Measurements from ENCODE around the gene IPO13. TPM values are rescaled to one million over a fixed set of nuclear protein-coding genes. Genes with fewer than 3 reads are reported as not detected.

IPO13 gene
- total and polyA plus RNA-seq, 10 of the 15 experiments (the other 5 are each of a cell fraction or from before 2014, with no cell fraction given): 7.1 to 26.6 (median 15.9) TPM

DNA sequence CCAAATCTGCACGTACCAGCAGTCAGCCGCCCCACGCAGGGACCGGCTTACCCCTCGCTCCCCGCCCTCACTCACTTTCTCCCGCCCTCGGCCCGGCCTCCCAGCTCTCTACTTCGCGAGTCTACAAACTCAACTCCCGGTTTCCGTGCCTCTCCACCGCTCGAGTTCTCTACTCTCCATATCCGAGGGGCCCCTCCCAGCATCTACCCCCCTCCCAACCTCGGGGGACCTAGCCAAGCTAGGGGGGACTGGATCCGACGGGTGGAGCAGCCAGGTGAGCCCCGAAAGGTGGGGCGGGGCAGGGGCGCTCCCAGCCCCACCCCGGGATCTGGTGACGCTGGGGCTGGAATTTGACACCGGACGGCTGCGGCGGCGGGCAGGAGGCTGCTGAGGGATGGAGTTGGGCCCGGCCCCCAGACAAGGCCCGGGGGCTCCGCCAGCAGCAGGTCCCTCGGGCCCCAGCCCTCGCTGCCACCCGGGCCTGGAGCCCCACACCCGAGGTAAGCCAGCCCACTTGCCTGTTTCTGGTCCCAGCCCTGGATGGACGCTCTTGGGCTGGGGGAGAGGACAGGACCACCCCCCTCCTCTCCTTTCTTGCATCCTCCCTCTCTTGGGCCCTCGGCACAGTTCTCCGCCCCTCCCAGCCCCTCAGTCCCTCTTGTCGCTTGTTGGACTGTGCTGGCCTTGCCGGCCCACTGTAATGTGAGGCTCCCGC, 13.2 kb upstream of the IPO13 start, which contains the start of gene ARTN:
TSS of gene ARTN (plus strand) at position 416 of the 715 bp plus-strand sequence. CDS start 1,856 bp downstream, outside the sequence.
- FAIRE-seq: no peak
- ChIA-PET CTCF (interaction anchor here (0.8 to 19.3 kb wide), 47 partner anchors 10 to 707 kb away, joined by 3 to 1117 read pairs (median 7); partner anchors contain the start of genes IPO13, KDM4A and ST3GAL3), SMC1A (ENCODE audit: uncharacterized antibody, unreplicated experiment) (interaction anchor here (1.0 to 8.7 kb wide), 16 partner anchors 12 to 404 kb away, joined by 3 to 481 read pairs (median 5); partner anchors contain the start of gene IPO13), RAD21 (ENCODE audit: unreplicated experiment) (interaction anchor here (0.5 to 13.3 kb wide), 23 partner anchors 10 to 706 kb away, joined by 3 to 587 read pairs (median 7); partner anchors contain the start of genes IPO13, KDM4A and PTPRF), POLR2A (interaction anchor here (1.0 to 1.8 kb wide), 2 partner anchors 169 to 170 kb away, joined by 4 to 24 read pairs; no protein-coding TSS in a partner anchor)
- WGBS (ENCODE audit: insufficient coverage, insufficient replicate concordance, low lambda C conversion rate, missing lambda C conversion rate): 43% methylated on average over 42 of the region's 42 CpGs
- H3K27me3 ChIP-seq (replicated peaks in 1 of 2; ENCODE audit: control insufficient read depth in 2 of 2, insufficient read depth in 2 of 2, low read length in 1 of 2): no peaks in the 10 kb centered on the region
- DNase-seq (ENCODE audit: low read depth, low spot score): no peak
- H3K27ac ChIP-seq (ENCODE audit: control insufficient read depth, insufficient read depth): no peak within 1 kb of the TSS
- peak within 1 kb of the TSS; percentile 60 for H3K4me3 ChIP-seq
- in situ Hi-C loops (cut with MboI) (loop anchor here (5.0 kb wide), 1 partner anchor 171 kb away; no protein-coding TSS in a partner anchor), intact Hi-C loops (cut with micrococcal nuclease; ENCODE audit: unreplicated experiment) (loop anchor here (1.0 to 5.0 kb wide), 3 partner anchors 96 to 405 kb away; no protein-coding TSS in a partner anchor)
- H3K79me2 ChIP-seq (ENCODE audit: control insufficient read depth, insufficient read depth, low read length): no peaks in the 10 kb centered on the region
- H3K36me3 ChIP-seq (ENCODE audit: control insufficient read depth in 2 of 2, insufficient read depth in 2 of 2, low read length in 1 of 2): no peaks in the 10 kb centered on the region
- H4K20me1 ChIP-seq (ENCODE audit: control insufficient read depth, insufficient read depth): no peaks in the 10 kb centered on the region
- no TSS peak for BruUV-seq (replicated peaks)
- TF ChIP-seq CREB1 (IDR thresholded peaks at IDR 0.05; ENCODE audit: low read depth) (no peak), SUZ12 (IDR thresholded peaks at IDR 0.05; ENCODE audit: unreplicated experiment) (no peak), HDGF (IDR thresholded peaks at IDR 0.05) (no peak), EP300 (IDR thresholded peaks at IDR 0.05; ENCODE audit: borderline replicate concordance in 1 of 2, control insufficient read depth in 1 of 2, low read depth in 2 of 2, low read length in 2 of 2) (no peak), NFYB (IDR thresholded peaks at IDR 0.05; ENCODE audit: insufficient read depth, low read depth, low read length) (no peak), NRF1 (conservative IDR thresholded peaks at IDR 0.05; ENCODE audit: low read depth, low read length) (no peak), POLR2AphosphoS5 (IDR thresholded peaks at IDR 0.05; ENCODE audit: low read length) (no peak), CBX5 (IDR thresholded peaks at IDR 0.05; ENCODE audit: low read depth) (no peak), MYB (IDR thresholded peaks at IDR 0.05; ENCODE audit: borderline replicate concordance, low read depth, low read length) (no peak), MTA3 (IDR thresholded peaks at IDR 0.05; ENCODE audit: borderline replicate concordance, low read length) (no peak), TBL1XR1 (IDR thresholded peaks at IDR 0.05; ENCODE audit: low read depth, low read length) (no peak), ATF7 (IDR thresholded peaks at IDR 0.05; ENCODE audit: low read depth) (no peak), PAX8 (IDR thresholded peaks at IDR 0.05) (no peak)
- TF ChIP-seq, protein P1, sequence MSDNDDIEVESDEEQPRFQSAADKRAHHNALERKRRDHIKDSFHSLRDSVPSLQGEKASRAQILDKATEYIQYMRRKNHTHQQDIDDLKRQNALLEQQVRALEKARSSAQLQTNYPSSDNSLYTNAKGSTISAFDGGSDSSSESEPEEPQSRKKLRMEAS (IDR thresholded peaks at IDR 0.05; ENCODE audit: low read depth, low read length): no peak
- peak within 1 kb of the TSS; percentile 58 for H2AFZ ChIP-seq (ENCODE audit: control insufficient read depth, low read depth, low read length)
- no peak for ATAC-seq
- peak within 1 kb of the TSS; percentile 17; the same call in 1 of the 2 replicates for H3K9ac ChIP-seq (ENCODE audit: control insufficient read depth, insufficient read depth, low read length)
- peaks cover 11% of the 10 kb centered on the region for H3K4me1 ChIP-seq (ENCODE audit: control insufficient read depth, insufficient read depth, low read length)
- H3K4me2 ChIP-seq (ENCODE audit: control insufficient read depth, insufficient read depth): peak within 1 kb of the TSS; percentile 67
- H3K9me3 ChIP-seq (replicated peaks; ENCODE audit: control insufficient read depth, insufficient read depth, low read length): no peaks in the 10 kb centered on the region

All from GM12878 (cell line).